Right renal pelvis (tissue), 4 donors: ENCODE measurements around the gene ELMOD1. TPM values are rescaled to one million over a fixed set of nuclear protein-coding genes. Genes with fewer than 3 reads are reported as not detected.

ENCODE experiments used
- DNase-seq, 4 donors: peaks; one replicate each; pipeline ENCODE4 v3.0.0-alpha.2; 2013; ENCODE audit warnings: low read depth in 4 of 4, low spot score in 3 of 4, missing footprints in 1 of 4
- polyA plus RNA-seq, 4 donors: library from polyadenylated mRNA; unstranded; fragments of 120-200 nt; gene quantifications; one replicate each; pipeline ENCODE4 v1.2.1, GENCODE V29; 2013; ENCODE audit not compliant: insufficient read length in 4 of 4

ELMOD1 gene
- polyA plus RNA-seq, 4 donors = 0.20 to 0.34 (median 0.24) TPM

GRCh38 chr11:107581147-107581546 is 9.8 kb upstream of the ELMOD1 start:
- DNase-seq = no peak

GRCh38 chr11:107583629-107584195 is 7.2 kb upstream of the ELMOD1 start:
- no peak for DNase-seq

GRCh38 chr11:107587306-107587979 is 3.5 kb upstream of the ELMOD1 start:
- no peak for DNase-seq

- no peak for DNase-seq
Observed at GRCh38 chr11:107591378-107592230, 657 bp downstream of the ELMOD1 start.

GRCh38 chr11:107592231-107592590 is 1.3 kb downstream of the ELMOD1 start:
- no peak for DNase-seq

GRCh38 chr11:107592813-107593212 is 1.9 kb downstream of the ELMOD1 start:
- no peak for DNase-seq

- no peak for DNase-seq
Observed at GRCh38 chr11:107593951-107594350, 3.0 kb downstream of the ELMOD1 start.

- no peak for DNase-seq
Observed at GRCh38 chr11:107594736-107595135, 3.8 kb downstream of the ELMOD1 start.

- no peak for DNase-seq
Observed at GRCh38 chr11:107598225-107599139, 7.5 kb downstream of the ELMOD1 start.

GRCh38 chr11:107605061-107606006 is 14.4 kb downstream of the ELMOD1 start:
- DNase-seq = no peak

- no peak for DNase-seq
Observed at GRCh38 chr11:107606141-107606540, 15.2 kb downstream of the ELMOD1 start.

GRCh38 chr11:107608809-107609208 is 17.9 kb downstream of the ELMOD1 start:
- DNase-seq = no peak

- no peak for DNase-seq
Observed at GRCh38 chr11:107609400-107610218, 18.7 kb downstream of the ELMOD1 start.

GRCh38 chr11:107612445-107612844 is 21.5 kb downstream of the ELMOD1 start:
- DNase-seq = no peak

- DNase-seq = no peak
Observed at GRCh38 chr11:107619926-107620325, 29.0 kb downstream of the ELMOD1 start.

- DNase-seq = no peak
Observed at GRCh38 chr11:107621081-107621480, 30.1 kb downstream of the ELMOD1 start.

GRCh38 chr11:107623183-107623582 is 32.2 kb downstream of the ELMOD1 start:
- no peak for DNase-seq

GRCh38 chr11:107624983-107625684 is 34.2 kb downstream of the ELMOD1 start:
- DNase-seq = no peak
